Dedifferentiated amniotic fluid mesenchymal stem cell (primary cell): ENCODE data around the gene ANXA9.
A peak's percentile ranks its signal among the peaks of the same experiment; 100 is the strongest.

Experiments
- DNase-seq: peaks from one replicate; pipeline ENCODE4 v3.0.0-alpha.2; 2016; ENCODE audit errors: extremely low spot score

The ANXA9 gene

DNA sequence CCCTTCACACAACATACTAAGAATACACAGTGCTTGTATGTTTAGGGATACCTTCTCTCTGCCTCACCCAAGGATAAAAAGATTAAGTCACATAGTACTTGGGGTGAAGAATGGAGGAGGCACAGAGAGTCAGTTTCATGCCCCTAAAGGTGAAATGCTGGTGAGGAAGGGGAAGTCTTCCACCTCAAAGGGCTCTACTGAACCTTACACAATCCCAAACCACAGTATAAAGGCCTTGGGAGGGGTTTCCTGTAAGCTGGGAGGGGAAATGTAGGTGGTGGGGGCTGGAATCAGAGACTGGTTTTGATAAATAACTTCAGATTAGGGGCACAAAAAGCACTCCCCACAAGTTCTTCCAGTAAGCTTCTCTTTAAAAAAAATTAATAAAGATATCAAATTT, 21.1 kb downstream of the ANXA9 start:
- DNase-seq, result no peak

DNA sequence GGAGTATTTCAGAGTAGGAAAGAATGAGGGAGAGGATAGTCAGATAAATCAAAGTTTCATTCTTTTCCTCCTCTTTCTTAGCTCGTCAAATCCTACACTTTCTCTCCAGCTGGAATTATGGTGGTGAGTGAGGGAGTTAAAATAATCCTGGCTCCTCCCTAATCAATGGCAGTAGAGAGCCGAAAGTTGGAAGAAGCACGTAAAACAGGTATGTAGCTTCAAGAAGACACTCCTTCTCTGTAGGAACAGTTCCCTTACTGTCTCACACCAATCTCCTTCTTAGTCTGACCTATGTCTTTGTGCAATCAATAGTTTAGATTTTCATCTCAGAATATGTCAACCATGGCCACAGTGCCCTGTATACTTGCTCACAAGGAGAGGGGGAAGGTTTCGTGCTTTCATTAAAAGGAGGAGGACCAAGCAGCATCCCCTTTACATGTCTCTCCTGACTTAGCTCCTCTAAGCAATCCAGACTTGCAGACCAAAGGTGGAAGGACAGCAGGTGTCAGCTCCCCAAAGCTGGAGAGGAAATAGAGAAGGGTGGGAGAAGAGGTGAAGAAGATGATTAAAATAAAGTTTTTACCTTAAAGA, 23.7 kb downstream of the ANXA9 start:
- DNase-seq, result no peak

DNA sequence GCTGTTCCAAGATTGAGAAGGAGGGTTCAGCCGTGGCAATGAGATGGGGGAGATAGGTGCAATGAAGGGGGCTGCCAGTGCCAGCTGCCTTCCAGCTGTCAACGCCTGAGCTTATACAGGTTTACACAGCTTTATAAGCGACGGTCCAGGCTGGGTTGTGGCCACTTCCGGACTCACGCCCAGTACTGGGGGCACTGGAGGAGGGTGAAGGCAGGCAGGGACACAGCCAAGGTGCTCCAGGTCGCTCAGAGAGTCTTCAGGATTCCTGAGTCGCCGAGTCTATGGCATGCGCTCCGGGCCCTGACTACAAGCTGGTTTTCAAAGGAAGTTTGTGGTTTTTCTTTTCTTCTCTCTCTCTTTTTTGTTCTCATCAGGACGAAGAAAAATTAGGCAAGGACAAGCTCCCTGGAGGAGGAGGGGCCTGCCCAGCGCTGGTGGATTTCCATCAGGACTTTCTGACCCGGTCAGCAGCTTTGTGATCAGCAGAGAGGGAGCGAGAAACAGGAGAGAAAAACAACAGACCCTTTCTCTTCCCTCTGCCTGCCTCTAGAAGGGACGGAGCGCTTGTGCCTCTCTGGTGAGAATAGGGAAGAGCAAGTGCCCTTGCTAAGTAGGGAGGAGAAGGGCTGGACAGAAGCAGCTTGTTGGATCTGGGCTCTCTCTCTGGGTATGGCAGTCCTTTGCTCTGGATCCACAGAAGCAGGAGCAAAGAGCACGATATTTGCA, 24.4 kb downstream of the ANXA9 start, which contains the start of gene MINDY1:
Gene MINDY1, minus strand, starts transcription at position 576 of the 726 bp plus-strand sequence. CDS start 4,285 bp downstream, outside the sequence.
- peak; percentile 90 for DNase-seq

DNA sequence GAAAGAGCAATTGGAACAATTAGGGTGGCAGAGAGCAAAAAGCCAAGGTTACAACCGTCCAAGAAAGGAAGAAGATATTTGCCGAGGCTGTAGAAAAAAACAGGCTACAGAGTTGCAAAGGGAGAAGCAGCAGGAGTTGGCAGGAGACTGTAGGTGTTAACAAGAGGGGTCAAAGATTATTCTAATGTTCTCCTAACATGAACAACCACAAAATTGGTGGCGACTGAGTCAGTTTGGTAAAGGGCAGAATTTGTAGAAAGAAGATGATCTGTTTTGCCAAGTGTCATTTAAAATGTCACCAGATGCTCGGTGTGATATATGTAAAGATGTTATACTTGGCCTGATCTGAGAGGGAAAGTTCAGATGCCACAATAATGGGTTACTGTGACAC, 25.8 kb downstream of the ANXA9 start:
- DNase-seq, result no peak

DNA sequence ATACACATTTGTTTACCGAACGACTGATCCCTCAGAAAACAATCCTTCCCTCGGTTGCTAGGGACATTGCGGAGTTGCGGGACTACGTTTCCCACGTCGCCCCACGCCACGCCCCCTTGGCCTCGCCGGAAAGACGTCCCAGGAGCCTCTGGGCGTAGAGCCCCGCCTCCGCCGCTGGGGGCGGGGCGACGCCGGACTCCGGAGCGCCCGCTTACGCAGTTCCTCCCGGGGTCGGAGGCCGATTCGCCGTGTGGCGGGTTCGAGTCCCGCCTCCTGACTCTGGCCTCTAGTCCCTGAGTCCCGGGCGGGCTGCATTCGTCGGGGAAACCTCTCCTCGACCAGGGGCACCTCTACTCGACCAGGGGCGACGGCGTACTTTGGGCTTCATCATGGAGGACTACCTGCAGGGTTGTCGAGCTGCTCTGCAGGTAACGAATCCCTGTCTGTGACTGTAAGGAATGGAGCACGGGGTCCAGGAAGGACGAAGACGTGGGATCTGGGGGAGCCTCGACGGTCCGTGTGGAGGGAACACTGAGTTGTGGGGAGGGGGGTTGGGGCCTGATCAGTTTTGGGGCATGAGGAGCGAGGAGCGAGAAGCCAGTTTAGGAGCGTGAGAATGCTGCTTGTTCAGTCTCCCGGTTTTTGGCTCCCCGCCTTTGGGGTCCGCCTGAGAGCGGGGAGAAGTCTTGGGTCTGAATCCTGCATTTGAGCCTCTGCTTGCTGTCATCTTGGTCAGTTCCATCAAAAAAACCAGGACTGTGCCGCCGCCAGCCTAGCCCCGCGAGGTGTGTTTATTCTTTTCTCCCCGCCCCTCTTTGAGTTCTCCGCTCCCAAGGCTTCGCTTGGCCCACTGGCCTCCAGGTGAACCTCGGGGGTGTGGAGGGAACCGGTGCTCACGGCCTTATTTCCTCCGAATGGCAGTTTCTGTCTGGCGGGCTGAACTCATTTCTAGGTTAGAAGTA, 26.4 kb downstream of the ANXA9 start, which contains the start of gene PRUNE1:
Gene PRUNE1, plus strand, starts transcription at position 206 of the 962 bp plus-strand sequence. Its CDS starts 184 bp downstream, at position 390.
- peak; percentile 98 for DNase-seq

DNA sequence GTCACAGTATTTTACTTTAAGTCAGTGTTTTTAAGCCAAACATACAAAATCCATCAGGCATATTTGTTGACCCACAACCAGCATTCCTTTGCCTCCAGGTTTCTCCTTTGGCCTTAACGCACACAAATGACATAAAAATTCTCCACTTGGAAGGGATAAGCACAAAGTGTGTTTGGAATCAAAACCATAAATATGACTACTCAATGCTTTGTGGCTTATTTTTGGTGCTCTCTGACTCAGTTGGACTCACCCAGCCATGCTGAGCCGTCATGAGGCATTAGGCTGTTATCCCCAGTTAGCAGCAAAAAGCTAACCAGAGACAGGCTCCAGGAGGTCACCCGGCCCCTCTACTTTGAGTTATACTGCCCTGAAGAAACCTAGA, 27.1 kb downstream of the ANXA9 start:
- DNase-seq, result no peak

DNA sequence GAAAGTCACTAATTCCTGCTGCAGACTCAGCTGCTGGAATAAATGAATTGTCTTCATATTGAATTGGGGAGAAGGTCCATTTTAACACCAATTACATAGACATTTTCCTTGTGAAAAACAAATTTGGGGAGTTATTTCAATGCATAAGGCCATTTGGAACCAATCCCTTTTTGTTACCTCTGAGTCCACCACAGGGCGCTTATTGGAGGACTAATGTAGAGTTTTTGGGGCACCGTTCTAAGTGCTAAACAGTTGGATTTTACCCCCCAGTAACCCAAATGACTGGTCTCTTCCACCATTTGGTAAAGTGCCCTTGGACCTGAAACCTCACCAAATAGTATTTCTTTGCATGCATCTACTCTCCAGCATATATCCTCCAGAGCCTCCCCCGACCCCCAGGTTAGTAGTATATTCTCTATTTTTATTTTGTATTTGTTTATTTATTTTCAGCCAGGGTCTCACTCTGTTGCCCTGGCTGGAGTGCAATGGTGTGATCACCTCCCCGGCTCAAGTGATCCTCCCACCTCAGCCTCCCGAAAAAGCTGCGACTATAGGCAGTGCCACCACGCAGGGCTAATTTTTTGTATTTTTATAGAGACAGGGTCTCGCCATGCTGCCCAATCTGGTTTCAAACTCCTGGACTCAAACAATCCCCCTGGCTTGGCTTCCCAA, 27.7 kb downstream of the ANXA9 start:
- DNase-seq, result no peak

DNA sequence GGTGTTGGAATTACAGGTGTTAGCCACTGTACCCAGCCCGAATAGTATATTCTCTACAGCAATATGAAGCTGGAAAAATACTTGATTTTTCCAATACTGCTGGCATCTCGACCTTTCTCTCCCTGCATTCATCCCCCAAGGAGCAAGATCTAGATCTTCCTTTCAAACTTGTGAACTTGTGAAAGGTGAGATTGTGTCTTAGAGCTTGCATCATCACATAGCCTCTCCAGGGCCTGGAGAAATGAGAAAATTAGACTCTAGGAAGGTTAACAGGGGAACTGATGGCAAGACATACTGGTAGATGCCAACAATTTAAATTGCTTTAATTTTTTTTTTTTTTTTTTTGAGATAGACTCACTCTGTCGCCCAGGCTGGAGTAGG, 28.2 kb downstream of the ANXA9 start:
- no peak for DNase-seq

DNA sequence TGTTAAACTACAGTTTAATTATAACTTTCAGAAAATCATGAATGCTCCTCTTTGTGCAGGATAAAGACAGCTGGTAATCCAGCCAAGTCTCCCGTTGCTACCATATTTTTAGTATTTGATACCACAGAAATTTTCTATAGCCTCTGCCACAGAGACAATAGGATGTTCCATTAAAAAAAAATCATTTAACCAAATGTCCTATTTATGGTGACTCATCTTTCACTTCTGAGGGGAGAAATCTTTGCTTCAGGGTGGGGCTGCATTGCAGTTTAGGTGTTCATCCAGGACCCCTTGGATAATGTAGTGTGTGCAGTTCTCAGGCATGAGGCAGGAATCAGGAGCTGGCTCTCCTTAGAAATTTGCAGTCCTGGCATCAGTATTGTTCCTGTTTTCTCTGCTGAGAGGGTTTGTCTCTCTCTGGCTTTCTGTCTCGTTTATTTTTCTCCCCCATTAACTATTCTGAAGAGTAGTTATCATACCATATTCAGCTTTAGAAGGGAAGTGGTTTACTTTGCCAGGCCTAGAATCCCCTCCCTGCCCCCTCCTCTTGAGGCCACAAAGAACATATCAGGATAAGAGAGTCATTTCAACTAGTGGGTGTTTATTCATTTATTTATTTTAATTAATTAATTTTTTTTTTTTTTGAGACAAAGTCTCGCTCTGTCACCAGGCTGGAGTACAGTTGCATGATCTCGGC, 29.2 kb downstream of the ANXA9 start:
- DNase-seq, result no peak

DNA sequence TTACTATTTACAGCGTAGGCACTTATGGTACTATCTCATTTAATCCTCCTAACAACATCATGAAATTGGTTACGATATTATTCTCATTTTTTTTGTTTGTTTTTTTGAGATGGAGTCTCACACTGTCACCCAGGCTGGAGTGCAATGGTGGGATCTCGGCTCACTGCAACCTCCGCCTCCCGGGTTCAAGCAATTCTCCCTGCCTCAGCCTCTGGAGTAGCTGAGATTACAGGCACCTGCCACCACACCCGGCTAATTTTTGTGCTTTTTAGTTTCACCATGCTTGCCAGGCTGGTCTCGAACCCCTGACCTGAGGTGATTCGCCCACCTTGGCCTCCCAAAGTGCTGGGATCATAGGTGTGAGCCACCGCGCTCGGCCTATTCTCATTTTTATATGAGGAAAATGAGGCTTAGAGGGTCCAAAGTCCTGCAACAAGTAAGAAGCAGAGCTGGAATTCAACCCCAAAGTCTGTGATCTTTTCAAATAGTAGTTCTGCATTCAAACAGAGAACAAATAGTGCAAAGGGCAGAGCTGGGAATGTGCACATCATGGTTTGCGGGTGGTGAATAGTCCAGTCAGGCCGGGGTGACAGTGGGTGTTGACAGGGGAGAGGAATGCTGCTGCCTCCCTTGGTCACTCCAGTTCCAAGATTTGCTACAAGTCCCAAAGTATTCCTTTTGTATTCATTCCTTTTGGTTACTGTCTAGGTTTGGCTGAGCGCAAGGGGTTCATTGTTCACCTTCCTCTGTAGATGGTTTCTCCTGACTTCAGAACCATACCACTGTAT, 30.8 kb downstream of the ANXA9 start:
- no peak for DNase-seq

DNA sequence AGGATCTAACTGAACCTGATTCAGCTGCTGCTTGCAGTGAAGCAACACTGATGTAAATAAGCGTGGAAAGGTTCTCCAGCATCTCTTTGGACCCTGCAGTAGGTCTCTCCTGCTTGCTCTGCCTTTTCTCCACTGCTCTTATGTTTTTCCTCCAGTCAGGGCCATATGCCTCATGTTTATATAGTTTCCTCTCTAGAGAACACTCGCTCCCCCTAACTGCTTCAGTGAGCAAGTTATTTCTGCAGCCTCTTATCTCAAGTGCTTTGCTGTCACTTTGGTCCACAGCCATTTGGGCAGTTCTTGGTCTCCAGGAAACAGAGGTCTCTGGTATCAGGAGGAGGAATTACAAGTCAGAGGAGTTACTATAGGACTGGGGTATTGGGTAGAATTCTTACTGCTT, 31.4 kb downstream of the ANXA9 start:
- no peak for DNase-seq

DNA sequence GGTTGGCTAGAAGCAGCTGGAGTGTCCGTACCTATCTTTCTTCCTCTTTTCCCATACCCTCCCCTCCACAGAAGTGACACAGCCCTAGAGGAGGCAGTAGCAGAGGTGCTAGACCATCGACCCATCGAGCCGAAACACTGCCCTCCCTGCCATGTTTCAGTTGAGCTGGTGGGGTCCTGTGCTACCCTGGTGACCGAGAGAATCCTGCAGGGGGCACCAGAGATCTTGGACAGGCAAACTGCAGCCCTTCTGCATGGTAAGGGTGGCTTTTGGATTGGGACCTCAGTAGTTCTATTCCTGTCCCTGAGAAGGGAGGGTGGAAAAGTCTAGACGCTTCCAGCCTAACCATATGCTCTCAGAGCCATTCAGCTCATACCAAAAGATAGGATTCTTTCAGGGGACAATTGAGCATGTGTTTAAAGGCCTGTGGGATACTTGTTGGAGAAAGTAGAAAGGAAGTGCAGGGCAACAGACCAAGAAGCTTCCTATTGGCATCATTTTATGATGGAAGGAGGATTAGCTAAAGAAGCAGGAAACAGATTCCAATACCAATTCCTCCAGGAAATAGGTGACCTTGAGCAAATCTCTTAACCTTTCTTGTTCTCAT, 42.6 kb downstream of the ANXA9 start:
- peak; percentile 51 for DNase-seq

DNA sequence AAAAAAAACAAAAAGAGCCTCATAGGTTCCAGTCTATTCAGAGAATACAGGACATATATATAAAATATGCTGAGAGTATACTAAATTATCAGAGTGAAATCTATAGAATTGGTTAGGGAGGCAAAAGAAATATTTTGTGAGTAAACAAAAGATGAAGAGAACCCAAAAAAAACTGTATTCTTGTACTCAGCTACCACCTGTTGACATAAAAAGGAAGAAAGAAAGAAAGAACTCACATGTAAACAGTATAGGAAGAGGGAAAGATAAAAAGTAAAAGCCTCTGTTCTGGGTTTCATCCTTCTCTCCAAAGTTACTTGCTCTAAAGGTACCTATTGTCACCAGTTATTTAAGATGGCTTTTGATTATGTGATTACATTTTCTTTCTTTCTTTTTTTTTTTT, 44.4 kb downstream of the ANXA9 start:
- no peak for DNase-seq

DNA sequence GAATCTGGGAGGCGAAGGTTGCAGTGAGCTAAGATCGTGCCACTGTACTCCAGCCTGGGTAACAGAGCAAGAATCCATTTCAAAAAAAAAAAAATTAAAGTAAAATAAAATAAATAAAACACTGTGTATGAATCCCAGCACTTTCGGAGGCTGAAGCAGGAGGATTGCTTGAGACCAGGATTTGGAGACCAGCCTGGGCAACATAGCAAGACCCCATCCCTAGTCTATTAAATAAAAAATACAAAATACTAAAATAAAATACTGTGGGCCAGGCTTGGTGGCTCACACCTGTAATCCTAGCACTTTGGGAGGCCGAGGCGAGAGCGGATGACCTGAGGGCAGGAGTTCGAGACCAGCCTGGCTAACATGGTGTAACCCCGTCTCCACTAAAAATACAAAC, 50.1 kb downstream of the ANXA9 start:
- no peak for DNase-seq

DNA sequence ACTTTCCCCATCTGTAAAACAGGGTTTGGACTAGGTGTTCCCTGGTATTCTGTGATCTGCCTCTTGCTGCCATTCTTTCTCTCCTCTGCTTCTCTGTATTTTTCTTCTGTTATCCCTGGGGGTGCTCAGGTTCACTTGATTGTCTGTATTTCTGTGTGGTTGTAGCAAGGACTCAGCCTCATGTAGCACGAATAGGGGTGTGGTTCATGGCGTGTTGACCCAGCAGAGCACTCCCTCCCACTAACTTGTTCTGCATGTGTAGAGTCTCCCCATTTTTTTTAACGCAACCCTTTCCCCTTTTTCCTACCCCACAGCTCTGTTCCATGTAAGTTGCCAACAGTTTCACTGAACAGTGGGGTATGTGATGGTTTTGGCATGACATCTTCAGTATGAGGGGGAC, 53.1 kb downstream of the ANXA9 start:
- DNase-seq, result no peak

DNA sequence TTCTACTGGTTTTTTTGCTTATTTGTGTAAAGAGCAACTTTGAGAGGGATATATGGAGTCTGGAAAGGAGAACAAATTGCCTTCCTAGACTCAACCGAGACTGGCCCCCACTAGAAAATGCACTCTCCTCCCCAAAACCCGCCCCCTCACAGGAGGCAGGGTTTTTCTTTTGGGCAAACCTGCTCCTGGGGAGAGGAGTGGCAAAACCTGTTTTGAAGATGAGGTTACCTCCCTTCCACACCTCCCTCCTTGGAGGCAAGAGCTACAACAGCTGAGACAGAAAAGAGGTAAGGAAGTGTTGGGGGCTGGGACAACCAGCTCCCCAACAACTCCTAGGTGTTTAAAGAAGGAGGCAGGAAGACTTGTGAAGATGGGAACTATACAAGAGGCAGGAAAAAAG, 54.3 kb downstream of the ANXA9 start, which contains the start of gene BNIPL:
Gene BNIPL, plus strand, starts transcription at position 231 of the 400 bp plus-strand sequence. Its CDS starts 140 bp downstream, at position 371.
- DNase-seq, result no peak

DNA sequence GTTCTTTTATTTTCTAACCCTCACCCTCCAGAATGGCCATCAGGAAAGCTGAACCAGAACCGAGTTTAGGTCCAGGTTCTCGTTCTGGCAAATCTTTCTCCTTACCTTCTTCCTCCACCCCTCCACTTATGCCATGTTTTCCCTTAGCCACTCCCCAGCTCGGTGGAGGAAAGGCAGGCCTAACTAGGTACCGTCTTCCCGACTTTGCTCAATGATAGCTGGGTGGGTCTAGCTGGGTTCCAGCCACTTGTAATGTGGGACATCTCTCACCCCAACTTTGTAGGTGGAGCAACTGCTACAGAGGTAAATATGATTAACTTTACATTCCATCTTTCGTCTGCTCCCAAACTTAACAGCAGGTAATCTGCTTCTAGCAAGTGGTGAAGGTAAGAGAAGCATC, 54.9 kb downstream of the ANXA9 start:
- no peak for DNase-seq

DNA sequence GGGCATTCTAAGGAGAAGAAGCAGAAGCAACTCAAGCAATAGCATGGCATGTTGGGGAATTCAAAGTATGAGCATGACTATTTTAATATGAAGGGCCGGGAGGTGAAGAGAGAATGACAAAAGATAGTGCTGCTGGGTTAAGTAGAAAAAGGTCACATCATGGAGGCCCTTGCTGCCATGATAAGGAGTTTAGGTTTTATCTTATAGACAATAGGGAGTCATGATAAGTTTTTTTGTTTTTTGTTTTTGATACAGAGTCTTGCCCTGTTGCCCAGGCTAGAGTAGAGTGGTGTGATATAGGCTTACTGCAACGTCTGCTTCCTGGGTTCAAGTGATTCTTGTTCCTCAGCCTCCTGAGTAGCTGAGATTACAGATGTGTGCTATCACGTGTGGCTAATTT, 57.4 kb downstream of the ANXA9 start:
- DNase-seq, result no peak

DNA sequence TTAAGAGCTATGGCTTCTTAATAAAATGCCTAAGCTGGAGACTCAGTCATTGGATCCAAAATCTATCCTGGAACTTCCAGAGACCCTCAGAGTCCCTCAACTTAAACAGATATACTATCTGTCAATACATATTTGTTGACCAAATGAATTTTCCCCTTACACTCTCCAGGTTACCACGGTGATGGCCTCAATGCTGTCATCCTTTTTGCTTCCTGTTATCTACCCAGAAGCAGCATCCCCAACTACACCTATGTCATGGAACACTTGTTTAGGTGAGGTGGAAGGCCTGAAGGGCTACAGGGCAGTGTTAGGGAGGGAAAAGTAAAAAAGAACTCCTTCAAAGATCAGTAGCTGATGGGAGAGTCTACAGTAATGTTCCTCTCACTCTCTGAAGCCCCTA, 61.1 kb downstream of the ANXA9 start:
- no peak for DNase-seq
